Gastrocnemius medialis (tissue), 4 donors: ENCODE results near the gene RNF169. TPM values are rescaled to one million over a fixed set of nuclear protein-coding genes. Genes with fewer than 3 reads are reported as not detected.
"Not testable (repeated sequence)": the region's sequence is repeated elsewhere in the genome, so short reads cannot be mapped to it uniquely, and the experiment has no call there.

Experiments
- ATAC-seq, 2 donors: fragments of 150-250 bp; one replicate each; pipeline ENCODE4 v1.9.1; 2016
- DNase-seq, 2 donors: peaks; one replicate each; pipeline ENCODE4 v3.0.0-alpha.2; 2019
- H3K27ac ChIP-seq, 4 donors: fragments of 200-600 bp; sonication (generic); 1 replicate in 1 of 4; 2 replicates in 3 of 4; pipeline ENCODE4 v1.5.1; 2016 to 2018; ENCODE audit warnings: mild to moderate bottlenecking in 2 of 4, moderate library complexity in 1 of 4
- H3K27me3 ChIP-seq, 3 donors: fragments of 200-600 bp; sonication (generic) in 2 of 3; 1 replicate in 1 of 3; 2 replicates in 2 of 3; pipeline versions ENCODE4 v1.5.1 to v1.6.0; 2016 to 2019; ENCODE audit warnings: mild to moderate bottlenecking in 1 of 3, moderate library complexity in 1 of 3
- H3K36me3 ChIP-seq, 2 donors: fragments of 200-600 bp; sonication (generic) in 1 of 2; one replicate each; pipeline ENCODE4 v1.5.1; 2017 to 2018
- H3K4me1 ChIP-seq, 2 donors: fragments of 200-600 bp; sonication (generic) in 1 of 2; one replicate each; pipeline ENCODE4 v1.5.1; 2016 to 2017; ENCODE audit warnings: mild to moderate bottlenecking in 2 of 2
- H3K4me3 ChIP-seq, 4 donors: fragments of 200-600 bp; sonication (generic) in 3 of 4; 1 replicate in 1 of 4; 2 replicates in 3 of 4; pipeline ENCODE4 v1.5.1; 2016 to 2019; ENCODE audit warnings: mild to moderate bottlenecking in 2 of 4
- H3K9me3 ChIP-seq, 3 donors: fragments of 200-600 bp; sonication (generic) in 2 of 3; 1 replicate in 1 of 3; 2 replicates in 2 of 3; pipeline ENCODE4 v1.5.1; 2016 to 2019
- CTCF ChIP-seq, 5 experiments: fragments of 450-650 bp in 3 of 5; fragments of 200-600 bp in 2 of 5; sonication (generic) in 2 of 5; IDR thresholded peaks in 4 of 5; conservative IDR thresholded peaks in 1 of 5; 1 replicate in 4 of 5; 2 replicates in 1 of 5; pipeline ENCODE4 v1.5.1; 2016 to 2019; ENCODE audit warnings: antibody characterized with exemption in 5 of 5, mild to moderate bottlenecking in 3 of 5, moderate library complexity in 3 of 5
- POLR2A ChIP-seq, 2 donors: fragments of 450-650 bp; IDR thresholded peaks; one replicate each; pipeline ENCODE4 v1.6.1; 2017; ENCODE audit warnings: antibody characterized with exemption in 2 of 2, mild to moderate bottlenecking in 2 of 2, moderate library complexity in 2 of 2
- in situ Hi-C, 4 donors: fragments of 200-750 bp; cut with MboI; loops; one replicate each; pipeline versions ENCODE4 v1.15.0 to v1.8.0; 2017; ENCODE audit warnings: low sequenced_read_pairs in 4 of 4
- intact Hi-C: fragments of 100-400 bp; cut with DNase I; formaldehyde crosslinking; loops from one replicate; pipeline ENCODE4 v1.15.1; 2023; ENCODE audit warnings: low total_unique reads
- total RNA-seq, 4 donors: library from RNA; depleted of rRNA; stranded (reverse); fragments of >200 nt; gene quantifications; one replicate each; pipeline versions ENCODE4 v1.1.0 to v1.2.3, GENCODE V29; 2016

The RNF169 gene
- total RNA-seq, 4 donors from 2014 or later = 17.1 to 25.2 (median 21.0) TPM

DNA sequence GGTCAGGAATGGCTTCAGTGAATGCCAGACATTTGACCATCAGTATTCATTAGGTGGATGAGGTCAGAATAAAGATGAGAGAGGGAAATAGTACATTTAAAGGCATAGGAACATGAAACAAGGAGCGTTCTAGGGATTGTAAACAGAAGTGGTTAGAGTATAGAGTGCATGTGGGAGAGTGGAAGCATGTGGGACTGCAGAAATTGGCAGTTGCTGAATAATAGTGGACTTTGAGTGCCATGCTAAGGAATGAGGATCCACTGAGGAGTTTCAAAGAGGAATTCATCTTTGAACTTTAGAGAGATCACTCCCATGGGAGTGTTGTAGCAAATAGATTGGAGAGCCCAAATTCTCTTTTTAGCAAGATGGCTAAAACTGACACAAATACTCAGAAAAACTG is 7.9 kb downstream of the RNF169 start:
- Histone ChIP-seq H3K4me1 (peaks cover 23 to 28% of the 10 kb centered on the region in 2 donors), H3K9me3 (no peaks in the 10 kb centered on the region), H3K27ac (no peak overlapping the region), H3K36me3 (no peaks in the 10 kb centered on the region), H3K4me3 (no peak overlapping the region), H3K27me3 (no peaks in the 10 kb centered on the region)
- no peak for ATAC-seq
- no peak for TF ChIP-seq POLR2A (IDR thresholded peaks at IDR 0.05)
- no peak for TF ChIP-seq CTCF (IDR thresholded peaks at IDR 0.05 in 4 of 5, conservative IDR thresholded peaks at IDR 0.05 in 1 of 5)
- DNase-seq = no peak
- in situ Hi-C loops = no loop called here
- intact Hi-C loops = no loop called here

DNA sequence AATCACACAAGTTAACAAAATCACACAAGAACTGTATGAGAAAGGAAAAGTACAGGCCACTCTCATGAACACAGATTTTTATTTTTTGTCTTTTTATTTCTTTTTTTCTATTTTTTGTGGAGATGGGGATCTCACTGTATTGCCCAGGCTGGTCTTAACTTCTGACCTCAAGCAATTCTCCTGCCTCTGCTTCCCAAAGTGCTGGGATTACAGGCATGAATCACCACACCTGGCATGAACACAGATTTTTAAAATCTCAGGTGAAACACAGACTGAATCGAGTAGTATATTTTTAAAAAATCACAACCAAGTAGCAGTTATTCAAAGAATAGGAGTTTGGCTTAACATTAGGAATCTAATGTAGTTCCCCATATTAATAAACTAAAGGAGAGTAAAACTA is 18.3 kb downstream of the RNF169 start:
- intact Hi-C loops (no loop called here), in situ Hi-C loops (no loop called here)
- Histone ChIP-seq H3K36me3 (no peaks in the 10 kb centered on the region), H3K27me3 (no peaks in the 10 kb centered on the region), H3K4me3 (no peak overlapping the region), H3K27ac (no peak overlapping the region), H3K9me3 (no peaks in the 10 kb centered on the region), H3K4me1 (peaks cover 0 to 6% of the 10 kb centered on the region in 2 donors)
- DNase-seq = no peak
- ATAC-seq = no peak
- TF ChIP-seq POLR2A (IDR thresholded peaks at IDR 0.05) (no peak), CTCF (IDR thresholded peaks at IDR 0.05 in 4 of 5, conservative IDR thresholded peaks at IDR 0.05 in 1 of 5) (no peak)

DNA sequence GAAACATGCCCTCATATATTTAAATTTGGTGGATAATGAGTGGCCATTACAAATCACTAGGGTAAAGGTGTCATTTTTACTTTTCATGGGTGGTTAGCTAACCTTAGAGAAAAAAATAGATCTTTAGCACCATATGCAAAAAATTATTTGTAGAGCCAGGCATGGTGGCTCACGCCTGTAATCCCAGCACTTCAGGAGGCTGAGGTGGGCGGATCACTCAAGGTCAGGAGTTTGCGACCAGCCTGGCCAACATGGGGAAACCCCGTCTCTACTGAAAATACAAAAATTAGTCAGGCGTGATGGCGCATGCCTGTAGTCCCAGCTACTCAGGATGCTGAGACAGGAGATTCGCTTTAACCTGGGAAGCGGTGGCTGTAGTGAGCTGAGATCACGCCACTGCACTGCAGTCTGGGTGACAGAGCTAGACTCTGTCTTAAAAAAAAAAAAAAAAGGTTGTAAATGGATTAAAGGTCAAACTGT is 19.6 kb downstream of the RNF169 start:
- in situ Hi-C loops, H3K27ac ChIP-seq, H3K27me3 ChIP-seq, ATAC-seq, H3K9me3 ChIP-seq, H3K4me3 ChIP-seq, intact Hi-C loops, DNase-seq, H3K36me3 ChIP-seq: not testable (repeated sequence)
- H3K4me1 ChIP-seq = peaks cover 0 to 12% of the 10 kb centered on the region in 2 donors

DNA sequence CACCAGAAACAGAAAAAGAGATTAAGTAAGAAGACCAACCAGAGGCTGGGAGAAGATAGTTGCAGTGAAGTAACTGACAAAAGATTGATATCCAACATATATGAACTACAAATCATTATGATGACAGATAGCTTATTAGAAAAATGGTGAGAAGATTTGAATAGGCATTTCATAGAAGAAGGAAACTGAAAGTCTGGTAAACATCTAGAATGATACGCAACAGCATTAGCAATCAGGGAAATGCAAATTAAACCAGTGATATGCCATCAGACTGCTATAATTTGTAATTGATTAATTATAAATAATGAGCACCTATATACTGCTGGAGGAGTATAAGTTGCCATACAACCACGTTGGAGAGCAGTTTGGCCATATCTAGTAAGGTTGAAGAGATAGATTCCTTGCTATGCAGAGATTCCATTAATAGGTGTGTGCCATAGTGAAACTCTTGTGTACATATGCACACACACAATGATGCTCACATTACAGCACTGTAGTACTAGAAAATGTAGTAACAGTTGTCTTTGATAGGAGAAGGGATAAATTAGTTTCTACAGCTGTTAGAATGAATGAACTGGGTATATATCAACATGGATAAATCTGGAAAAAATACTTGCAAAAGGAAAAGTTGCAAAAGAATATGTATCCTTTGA is 20.5 kb downstream of the RNF169 start:
- no peaks in the 10 kb centered on the region for H3K27me3 ChIP-seq
- H3K27ac ChIP-seq = no peak overlapping the region
- H3K36me3 ChIP-seq = no peaks in the 10 kb centered on the region
- H3K4me3 ChIP-seq = no peak overlapping the region
- peaks cover 0 to 12% of the 10 kb centered on the region in 2 donors for H3K4me1 ChIP-seq
- DNase-seq (no peak), ATAC-seq (no peak)
- no peak for TF ChIP-seq CTCF (IDR thresholded peaks at IDR 0.05 in 4 of 5, conservative IDR thresholded peaks at IDR 0.05 in 1 of 5)
- TF ChIP-seq POLR2A (IDR thresholded peaks at IDR 0.05) = no peak
- intact Hi-C loops = no loop called here
- H3K9me3 ChIP-seq = no peaks in the 10 kb centered on the region
- in situ Hi-C loops = no loop called here

DNA sequence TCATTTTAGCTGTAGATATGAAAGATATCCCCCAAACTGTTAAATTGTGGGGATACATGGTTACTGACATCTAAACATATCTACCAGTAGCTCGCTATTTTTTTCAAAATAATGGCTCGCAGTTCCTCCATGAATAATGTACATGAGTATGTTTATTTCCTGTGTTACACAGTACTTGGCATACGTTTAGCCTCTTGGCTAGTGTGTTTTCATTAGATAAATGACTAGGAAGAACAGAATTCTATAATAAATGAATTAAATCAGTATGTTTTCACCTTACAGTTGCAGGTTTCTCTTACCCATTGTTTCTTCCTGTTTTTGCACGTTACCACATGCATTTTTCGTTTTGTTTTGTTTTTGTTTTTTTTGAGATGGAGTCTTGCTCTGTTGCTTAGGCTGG is 21.8 kb downstream of the RNF169 start:
- no peak overlapping the region for H3K4me3 ChIP-seq
- H3K4me1 ChIP-seq = peaks cover 10 to 18% of the 10 kb centered on the region in 2 donors
- ATAC-seq = no peak
- no peaks in the 10 kb centered on the region for H3K27me3 ChIP-seq
- H3K27ac ChIP-seq = no peak overlapping the region
- no peaks in the 10 kb centered on the region for H3K9me3 ChIP-seq
- no peak for DNase-seq
- H3K36me3 ChIP-seq = no peaks in the 10 kb centered on the region
- intact Hi-C loops = loop anchor here (10.0 kb wide), 1 partner anchor 666 kb away; no protein-coding TSS in a partner anchor
- in situ Hi-C loops = no loop called here
- TF ChIP-seq POLR2A (IDR thresholded peaks at IDR 0.05) = no peak
- no peak for TF ChIP-seq CTCF (IDR thresholded peaks at IDR 0.05 in 4 of 5, conservative IDR thresholded peaks at IDR 0.05 in 1 of 5)
